AG04450 (cell line): ENCODE data around the gene RNGTT. TPM values are rescaled to one million over a fixed set of nuclear protein-coding genes. Genes with fewer than 3 reads are reported as not detected.

Source experiments
- CTCF ChIA-PET: fragments of 300-600, 350-600 bp; formaldehyde crosslinking; extraction: SDS; loops from one replicate; lab custom pipeline; 2022; ENCODE audit warnings: antibody characterized with exemption, inconsistent platforms; lab: Charles Lee
- POLR2A ChIA-PET: fragments of 350-600 bp; formaldehyde crosslinking; extraction: SDS; loops from one replicate; lab custom pipeline; 2021; ENCODE audit warnings: antibody characterized with exemption, inconsistent platforms; lab: Yijun Ruan, JAX
- DNase-seq: peaks from one replicate; pipeline ENCODE4 v3.0.0-alpha.2; 2011; ENCODE audit warnings: low read depth, low spot score
- H3K27ac ChIP-seq: one replicate; pipeline ENCODE4 v1.5.1; 2012; ENCODE audit warnings: low read depth, low read length, control low read depth
- H3K27me3 ChIP-seq: one replicate; pipeline ENCODE4 v1.6.0; 2012; ENCODE audit warnings: low read length; ENCODE audit not compliant: control insufficient read depth, insufficient read depth
- H3K4me3 ChIP-seq: 2 replicates; pipeline ENCODE4 v1.5.1; 2011; ENCODE audit warnings: mild to moderate bottlenecking, low read depth, low read length, control low read depth
- H3K9me3 ChIP-seq: 2 replicates; pipeline ENCODE4 v1.5.1; 2012; ENCODE audit warnings: low read length; ENCODE audit not compliant: control insufficient read depth, insufficient read depth
- polyA plus RNA-seq: library from polyadenylated mRNA; depleted of rRNA; stranded (reverse); fragments of >200 nt; gene quantifications from 2 replicates; pipeline ENCODE4 v1.2.3, GENCODE V29; 2011
- TF ChIP-seq, protein P1 (sequence below): IDR thresholded peaks from 2 replicates; pipeline ENCODE4 v1.5.1; 2011; ENCODE audit warnings: low read depth, low read length, control low read depth, inconsistent platforms

Gene RNGTT
- polyA plus RNA-seq, 1 experiment, result 11.2 TPM

DNA sequence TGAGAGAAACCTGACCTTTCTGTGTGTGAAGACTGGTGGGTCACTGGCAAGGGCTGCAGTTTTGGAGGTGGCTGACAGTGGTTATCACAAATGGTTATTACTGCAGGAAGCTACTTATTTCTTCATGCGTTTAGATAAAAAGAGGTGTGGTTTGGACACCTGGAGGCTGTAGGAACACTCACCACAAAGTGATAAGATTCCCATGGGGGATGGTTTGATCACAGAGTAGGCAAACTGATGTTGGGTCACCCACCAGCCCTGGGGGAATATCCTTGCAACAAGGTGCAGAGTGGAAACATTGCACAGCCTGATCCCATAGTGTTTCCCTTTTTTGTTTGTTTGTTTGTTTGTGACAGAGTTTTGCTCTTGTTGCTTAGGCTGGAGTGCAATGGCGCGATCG is 33.9 kb upstream of the RNGTT start:
- Histone ChIP-seq H3K27me3 (no peaks in the 10 kb centered on the region), H3K4me3 (no peak overlapping the region), H3K27ac (no peak overlapping the region), H3K9me3 (no peaks in the 10 kb centered on the region)
- POLR2A ChIA-PET, result no interaction called here
- TF ChIP-seq, protein P1, sequence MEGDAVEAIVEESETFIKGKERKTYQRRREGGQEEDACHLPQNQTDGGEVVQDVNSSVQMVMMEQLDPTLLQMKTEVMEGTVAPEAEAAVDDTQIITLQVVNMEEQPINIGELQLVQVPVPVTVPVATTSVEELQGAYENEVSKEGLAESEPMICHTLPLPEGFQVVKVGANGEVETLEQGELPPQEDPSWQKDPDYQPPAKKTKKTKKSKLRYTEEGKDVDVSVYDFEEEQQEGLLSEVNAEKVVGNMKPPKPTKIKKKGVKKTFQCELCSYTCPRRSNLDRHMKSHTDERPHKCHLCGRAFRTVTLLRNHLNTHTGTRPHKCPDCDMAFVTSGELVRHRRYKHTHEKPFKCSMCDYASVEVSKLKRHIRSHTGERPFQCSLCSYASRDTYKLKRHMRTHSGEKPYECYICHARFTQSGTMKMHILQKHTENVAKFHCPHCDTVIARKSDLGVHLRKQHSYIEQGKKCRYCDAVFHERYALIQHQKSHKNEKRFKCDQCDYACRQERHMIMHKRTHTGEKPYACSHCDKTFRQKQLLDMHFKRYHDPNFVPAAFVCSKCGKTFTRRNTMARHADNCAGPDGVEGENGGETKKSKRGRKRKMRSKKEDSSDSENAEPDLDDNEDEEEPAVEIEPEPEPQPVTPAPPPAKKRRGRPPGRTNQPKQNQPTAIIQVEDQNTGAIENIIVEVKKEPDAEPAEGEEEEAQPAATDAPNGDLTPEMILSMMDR, result no peak
- no peak for DNase-seq
- CTCF ChIA-PET, result interaction anchor here (2.2 kb wide), 1 partner anchor 14 kb away, joined by 10 read pairs; no protein-coding TSS in a partner anchor

DNA sequence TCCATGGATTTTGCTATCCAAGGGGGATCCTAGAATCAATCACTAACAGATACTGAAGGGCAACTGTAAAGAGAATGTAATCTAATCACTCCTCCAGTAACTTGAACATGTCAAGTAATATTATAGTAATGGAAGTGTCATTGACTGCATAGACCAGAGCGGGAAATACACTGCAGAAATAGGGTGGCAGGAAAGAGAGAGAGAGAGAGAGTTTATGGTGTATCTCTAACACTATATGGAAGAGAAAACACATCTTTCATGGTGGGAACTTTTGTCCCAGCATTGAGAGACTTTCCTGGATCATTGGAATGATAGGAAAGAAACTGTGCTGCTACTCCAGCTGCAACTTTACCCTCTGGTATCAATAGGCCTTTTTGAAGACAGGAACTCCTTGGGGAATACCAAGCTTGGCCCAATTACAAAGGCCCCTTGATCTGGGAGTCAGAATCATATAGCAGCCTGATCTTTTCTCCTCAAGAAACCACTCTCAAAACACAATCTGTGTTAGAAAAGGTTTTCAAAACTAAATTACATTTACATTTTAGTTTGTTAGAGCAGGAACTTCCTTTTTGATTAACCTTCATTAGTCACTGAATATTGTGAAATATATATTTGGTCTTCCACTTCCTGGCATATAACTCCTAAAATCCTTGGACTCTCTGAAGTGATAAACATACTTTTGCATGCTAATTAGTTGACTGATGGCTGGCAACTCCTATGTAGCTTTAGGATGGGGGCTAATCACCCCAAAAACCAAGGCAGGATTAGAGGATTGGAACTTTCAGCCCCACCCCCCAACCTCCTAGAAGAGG is 29.5 kb upstream of the RNGTT start:
- ChIA-PET CTCF (interaction anchor here (1.0 to 2.7 kb wide), 2 partner anchors 11 to 249 kb away, joined by 3 to 10 read pairs; no protein-coding TSS in a partner anchor), POLR2A (no interaction called here)
- Histone ChIP-seq H3K9me3 (no peaks in the 10 kb centered on the region), H3K27ac (no peak overlapping the region), H3K27me3 (no peaks in the 10 kb centered on the region), H3K4me3 (no peak overlapping the region)
- TF ChIP-seq, protein P1, result no peak
- DNase-seq, result no peak

DNA sequence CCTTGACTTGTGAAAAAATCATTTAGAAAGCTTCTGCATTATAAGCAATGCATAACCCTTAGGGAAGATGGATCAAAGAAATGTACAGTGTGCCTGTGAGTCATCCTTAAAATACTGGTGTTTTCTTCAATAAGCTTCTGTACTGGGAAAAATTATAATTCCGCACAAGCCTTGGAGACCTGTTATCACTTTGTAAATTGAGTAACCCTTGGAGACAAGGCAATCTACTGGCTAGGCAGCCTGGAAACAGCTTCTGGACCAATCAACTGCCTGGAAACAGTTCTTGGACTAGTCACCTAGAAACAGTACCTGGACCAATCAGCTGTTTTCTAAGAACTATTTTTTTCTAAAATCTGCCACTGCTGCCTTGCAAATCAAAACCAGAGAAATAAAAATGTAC is 25.8 kb upstream of the RNGTT start:
- H3K27me3 ChIP-seq, result peaks cover 3% of the 10 kb centered on the region
- ChIA-PET CTCF (interaction anchor here (1.2 kb wide), 1 partner anchor 132 kb away, joined by 4 read pairs; no protein-coding TSS in a partner anchor), POLR2A (no interaction called here)
- no peak overlapping the region for H3K27ac ChIP-seq
- no peak for DNase-seq
- H3K4me3 ChIP-seq, result no peak overlapping the region
- TF ChIP-seq, protein P1, result no peak
- H3K9me3 ChIP-seq, result no peaks in the 10 kb centered on the region

DNA sequence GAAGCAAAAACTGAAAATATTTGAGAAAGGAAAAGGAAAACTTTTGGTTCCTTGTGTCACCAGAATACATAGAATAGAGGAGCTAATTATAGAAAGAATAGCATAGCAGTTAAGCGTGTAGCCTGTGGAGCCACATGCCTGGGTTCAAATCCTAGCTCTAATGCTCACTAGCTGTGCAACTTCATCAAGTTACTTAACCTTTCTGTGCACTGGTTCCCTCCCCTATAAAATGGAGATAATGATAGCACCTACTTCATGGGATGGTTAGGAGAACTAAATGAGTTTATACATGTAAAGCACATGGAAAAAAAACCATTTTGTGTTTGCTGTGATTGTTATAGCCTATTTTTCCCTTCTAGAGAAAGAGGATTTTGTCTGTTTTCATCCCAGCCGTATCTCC is 24.5 kb upstream of the RNGTT start:
- TF ChIP-seq, protein P1, result no peak
- ChIA-PET CTCF (interaction anchor here (0.6 to 1.1 kb wide), 2 partner anchors 151 to 416 kb away, joined by 3 read pairs; no protein-coding TSS in a partner anchor), POLR2A (no interaction called here)

GRCh38 chr6:88985901-88986300 is 22.5 kb upstream of the RNGTT start:
- POLR2A ChIA-PET, result no interaction called here
- Histone ChIP-seq H3K27ac (no peak overlapping the region), H3K9me3 (no peaks in the 10 kb centered on the region), H3K27me3 (peaks cover 3% of the 10 kb centered on the region), H3K4me3 (no peak overlapping the region)
- CTCF ChIA-PET, result interaction anchor here (5.0 kb wide), 1 partner anchor 256 kb away, joined by 130 read pairs; no protein-coding TSS in a partner anchor
- DNase-seq, result no peak
- TF ChIP-seq, protein P1, result no peak

More for the DNA sequence above, 24.5 kb upstream of the RNGTT start:
- H3K27ac ChIP-seq, result no peak overlapping the region
- no peaks in the 10 kb centered on the region for H3K9me3 ChIP-seq
- peaks cover 3% of the 10 kb centered on the region for H3K27me3 ChIP-seq
- H3K4me3 ChIP-seq, result no peak overlapping the region
- DNase-seq, result no peak
